Stimulated activated CD8-positive, alpha-beta memory T cell treated with anti-CD3 and anti-CD28 coated beads, Interleukin-2, amount 100 ng/mL, for 1 hour (primary cell): Measurements from ENCODE around the gene GALNT2.
A peak's percentile ranks its signal among the peaks of the same experiment; 100 is the strongest.

Experiments
- DNase-seq, 2 donors: peaks; one replicate each; pipeline ENCODE4 v3.0.0-alpha.2; 2020; ENCODE audit warnings: low read depth in 2 of 2

GALNT2 gene

DNA sequence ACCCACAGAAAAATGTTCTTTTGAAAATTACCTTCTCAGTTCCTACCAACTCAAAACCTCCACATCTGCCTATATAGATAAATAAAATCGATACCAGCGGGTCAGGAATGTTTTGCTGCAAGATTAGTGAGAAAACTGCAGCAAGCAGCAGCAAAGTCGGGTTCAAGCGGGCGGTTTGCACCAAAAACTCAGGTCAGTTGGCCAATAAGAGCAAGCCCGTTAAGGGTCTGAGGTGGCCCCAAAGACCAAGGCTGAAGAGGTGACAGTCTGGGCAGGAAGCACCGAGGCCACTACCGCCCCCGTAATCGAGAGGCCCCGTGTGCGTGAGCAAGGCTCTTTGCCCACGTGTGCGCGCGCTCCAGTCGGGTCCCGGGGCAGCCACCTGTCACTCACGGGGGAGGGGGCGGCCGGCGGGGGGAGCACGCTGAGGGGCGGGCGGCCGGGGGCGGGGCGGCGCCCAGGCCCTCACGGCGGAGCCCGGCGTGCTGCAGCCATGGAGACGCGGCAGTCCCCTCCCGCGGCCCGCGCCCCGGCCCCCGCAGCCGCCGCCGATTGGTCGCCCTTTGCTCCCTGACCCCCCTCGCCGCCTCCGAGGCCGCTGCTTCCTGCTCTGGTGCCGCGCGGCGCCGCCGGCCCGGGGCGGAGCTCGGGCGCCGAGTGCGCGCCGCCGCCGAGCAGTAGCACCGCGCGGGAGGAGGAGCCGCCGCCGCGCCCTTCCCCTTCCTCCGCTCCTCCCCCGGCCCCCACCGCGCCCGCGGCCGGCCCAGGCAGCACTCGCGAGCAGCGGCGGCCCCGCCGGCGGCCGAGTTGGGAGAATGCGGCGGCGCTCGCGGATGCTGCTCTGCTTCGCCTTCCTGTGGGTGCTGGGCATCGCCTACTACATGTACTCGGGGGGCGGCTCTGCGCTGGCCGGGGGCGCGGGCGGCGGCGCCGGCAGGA, at the start of gene GALNT2:
Gene GALNT2, plus strand, starts transcription at position 773 of the 939 bp plus-strand sequence. Its CDS starts 43 bp downstream, at position 816.
- DNase-seq = peak; percentile 74 to 80

DNA sequence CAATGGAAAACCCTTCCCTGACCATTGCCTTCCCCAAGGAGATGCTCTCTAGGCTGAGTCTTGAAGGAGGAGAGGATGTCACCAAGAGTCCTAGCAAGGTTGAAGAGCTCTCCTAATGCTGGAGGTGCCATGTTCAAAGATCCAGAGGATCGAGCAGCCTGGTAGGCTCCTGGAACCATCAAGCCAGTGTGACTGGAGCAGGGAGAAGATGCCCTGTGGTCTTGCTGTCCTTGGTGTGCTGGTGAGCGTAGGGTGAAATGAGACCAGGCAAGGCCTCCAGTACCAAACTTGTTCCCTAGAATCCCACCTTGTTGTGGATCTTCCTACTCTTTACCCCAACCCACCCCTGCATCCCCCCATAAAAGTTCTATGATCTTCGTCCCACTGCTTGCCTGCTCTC, 46.6 kb upstream of the GALNT2 start:
- no peak for DNase-seq

DNA sequence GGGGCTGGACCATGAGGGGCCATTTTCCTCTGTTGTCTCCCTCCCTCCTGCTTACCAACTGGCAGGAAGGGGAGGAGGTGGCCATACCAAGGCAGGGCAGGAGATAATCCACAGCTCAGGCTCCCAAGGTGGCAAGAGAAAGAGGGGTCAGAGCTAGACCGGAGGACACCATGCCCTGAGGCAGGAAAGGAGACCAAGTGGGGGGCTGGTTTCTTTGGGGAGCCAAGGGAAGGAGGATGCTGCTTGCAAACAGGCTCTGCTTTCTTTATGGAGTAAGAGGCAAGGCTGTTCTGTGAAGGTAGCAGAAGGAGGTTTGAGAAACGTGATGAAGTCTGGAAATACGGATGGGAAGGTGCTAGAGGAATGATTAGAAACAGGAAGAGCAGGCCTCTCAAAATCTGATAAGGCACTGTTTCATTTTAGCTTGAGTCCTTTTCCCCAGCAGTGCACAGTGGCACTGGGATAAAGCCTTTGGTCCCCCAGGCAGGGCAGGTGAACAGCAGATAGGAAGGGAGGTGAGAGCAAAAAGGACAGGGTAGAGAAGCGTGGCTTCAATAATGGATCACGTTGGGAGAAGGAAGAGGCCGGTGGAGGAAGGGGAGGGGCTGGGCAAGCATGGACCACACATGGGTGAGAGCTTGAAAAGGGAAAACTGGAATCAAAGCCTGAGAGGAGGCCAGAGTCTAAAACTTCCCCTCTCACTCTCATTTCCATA, 44.2 kb upstream of the GALNT2 start:
- DNase-seq = no peak

DNA sequence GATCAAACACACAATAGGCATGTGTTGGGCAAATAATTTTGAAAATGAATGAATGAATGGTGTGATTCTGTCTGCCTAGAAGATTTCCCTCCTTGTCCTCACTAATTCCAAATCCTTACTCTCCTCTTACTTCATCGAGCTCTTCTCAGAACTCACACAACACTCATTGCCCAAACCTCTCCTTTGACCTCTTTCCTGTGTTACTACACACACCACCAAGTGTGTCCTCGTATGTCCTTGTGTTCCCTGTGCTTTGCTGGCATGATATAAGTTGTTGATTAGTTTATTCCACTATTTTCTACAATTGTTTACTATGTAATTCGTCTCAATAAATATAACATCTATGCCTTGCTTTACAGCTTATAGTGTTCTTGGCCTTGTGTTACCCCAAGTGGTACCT, 41.4 kb upstream of the GALNT2 start:
- DNase-seq = no peak

DNA sequence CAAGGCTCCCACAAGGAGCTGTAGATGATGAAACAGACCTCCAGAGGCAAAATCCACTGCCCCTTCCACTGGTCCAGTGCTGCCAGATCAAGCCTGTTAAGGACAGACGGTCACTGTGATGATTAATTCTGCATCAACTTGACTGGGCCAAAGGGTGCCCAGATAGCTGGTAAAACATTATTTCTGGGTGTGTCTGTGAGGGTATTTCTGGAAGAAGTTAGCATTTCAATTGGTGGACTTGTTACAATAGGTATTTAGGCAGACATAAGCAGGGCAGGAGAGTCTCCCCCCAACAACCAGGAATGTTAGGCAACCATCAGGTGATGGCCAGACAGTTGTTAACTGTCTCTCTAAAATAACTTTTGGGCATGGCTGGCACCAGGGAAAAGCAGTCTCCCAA, 40.9 kb upstream of the GALNT2 start:
- DNase-seq = no peak

DNA sequence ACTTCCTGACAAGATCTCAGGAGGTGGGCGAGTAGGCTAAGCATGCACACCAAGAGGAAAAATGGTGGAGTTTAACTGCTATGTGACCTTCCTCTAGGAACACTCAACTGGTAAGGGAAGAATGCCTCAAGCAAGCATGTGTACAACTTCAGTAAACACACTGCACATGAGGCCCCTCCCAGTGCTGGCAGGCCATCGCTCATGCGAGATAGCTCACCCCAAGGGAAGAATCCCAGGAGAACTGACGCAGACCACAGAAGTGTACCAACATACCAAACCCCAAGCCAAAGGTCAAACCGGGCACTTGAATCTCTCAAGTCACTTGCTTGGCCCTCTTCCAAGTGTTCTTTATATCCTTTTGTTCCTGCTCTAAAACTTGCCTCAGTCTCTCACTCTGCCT, 40.5 kb upstream of the GALNT2 start:
- DNase-seq = no peak

DNA sequence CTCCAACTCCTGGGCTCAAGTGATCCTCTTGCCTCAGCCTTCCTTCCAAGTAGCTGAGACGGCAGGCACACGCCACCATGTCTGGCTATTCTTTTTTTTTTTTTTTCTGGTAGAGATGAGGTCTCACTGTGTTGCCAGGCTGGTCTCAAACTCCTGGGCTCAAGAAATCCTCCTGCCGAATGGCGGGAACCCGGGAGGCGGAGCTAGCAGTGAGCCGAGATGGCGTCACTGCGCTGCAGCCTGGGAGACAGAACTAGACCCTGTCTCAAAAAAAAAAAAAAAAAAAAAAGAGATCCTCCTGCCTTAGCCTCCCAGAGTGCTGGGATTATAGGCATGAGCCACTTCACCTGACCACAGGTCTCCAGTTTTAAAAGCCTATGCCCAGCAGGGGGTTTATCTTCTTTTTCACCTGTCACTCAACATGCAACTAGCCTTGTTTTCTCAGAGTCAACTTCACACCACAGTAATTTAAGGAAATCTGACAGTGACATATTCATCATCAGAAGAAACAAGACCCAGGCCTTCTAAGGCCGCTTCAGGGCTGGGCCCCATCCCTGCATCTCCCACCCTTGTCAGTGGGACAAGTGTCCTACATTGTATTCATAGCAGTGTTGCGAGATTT, 38.3 kb upstream of the GALNT2 start:
- no peak for DNase-seq

DNA sequence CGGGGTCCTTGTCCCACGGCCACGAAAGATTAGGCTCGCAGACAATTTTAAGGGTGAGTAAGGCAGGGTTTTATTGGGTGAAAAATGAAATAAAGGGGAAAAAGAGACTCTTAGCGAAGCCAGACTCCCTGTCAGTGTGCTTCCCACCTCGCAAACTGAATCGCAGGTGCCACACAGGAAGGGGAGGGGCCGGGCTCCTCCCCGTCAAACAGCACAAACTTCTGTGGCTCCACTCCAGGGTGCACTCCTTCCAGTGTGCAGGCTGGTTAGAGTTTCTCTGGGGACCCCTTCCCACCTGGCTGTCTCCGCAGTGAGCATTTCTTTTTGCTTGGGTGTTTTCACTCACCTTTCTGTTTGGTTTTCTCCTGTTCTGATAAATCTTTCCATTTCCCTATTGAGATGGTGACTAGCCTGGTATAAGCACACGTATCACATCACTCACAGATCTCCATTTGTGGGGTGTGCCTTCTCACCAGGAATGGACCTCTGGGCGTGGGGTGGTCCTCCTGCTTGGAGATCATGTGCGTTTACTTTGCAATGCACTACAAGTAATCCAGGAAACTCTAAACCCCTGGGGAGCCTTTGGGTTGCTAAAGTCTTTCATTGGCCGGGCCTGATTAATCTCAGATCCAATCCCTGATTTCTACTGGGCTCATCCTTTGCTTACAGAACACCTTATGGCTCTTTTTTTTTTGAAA, 37.6 kb upstream of the GALNT2 start:
- no peak for DNase-seq

DNA sequence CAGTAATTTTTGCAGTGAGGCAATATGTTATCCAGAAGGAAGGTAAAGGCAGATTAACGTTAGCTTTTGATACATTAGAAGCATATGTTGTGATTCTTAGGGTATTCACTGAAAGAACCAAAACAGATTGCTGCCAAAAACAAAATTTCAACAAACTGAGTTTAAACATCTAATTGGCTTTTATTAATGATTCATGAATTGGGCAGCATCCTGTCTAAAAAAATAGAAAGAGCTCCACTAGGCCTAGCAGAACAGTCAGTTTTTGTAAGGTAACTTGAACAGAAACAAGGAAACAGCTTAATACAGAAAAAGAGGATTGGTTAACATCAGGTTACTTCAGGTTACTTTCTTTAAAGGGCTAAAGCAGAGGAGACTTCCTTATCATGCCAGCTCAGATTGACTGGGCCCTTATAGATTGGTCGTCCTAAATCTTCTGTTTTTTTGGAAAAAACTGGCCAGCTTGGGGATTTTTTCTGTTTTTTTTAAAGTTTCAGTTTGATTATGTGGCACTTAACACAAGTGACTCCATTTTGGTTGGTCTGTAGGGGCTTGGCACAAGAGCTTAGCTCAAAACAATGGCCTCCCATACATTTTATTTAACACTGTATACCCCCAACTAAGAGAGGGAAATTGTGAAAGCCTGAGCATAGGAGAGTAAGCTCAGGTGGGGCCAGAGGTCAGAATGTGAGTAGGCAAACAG, 36.8 kb upstream of the GALNT2 start:
- DNase-seq = no peak

DNA sequence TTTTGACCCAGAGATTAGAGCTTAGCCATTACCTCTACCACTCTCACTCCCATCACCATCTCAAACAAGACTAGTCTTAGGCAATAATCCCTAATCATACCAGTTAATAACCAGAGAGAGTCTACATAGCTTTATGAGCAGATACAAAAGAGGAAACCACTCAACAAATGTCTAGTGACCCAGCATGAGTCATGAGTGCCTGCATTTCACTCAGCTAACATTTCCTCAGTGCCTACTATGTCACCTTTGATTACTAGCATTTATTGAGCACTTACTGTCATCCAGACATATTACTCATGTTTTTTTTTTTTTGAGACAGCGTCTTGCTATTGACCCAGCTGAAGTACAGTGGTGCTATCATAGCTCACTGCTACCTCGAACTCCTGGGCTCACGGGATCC, 35.9 kb upstream of the GALNT2 start:
- no peak for DNase-seq

DNA sequence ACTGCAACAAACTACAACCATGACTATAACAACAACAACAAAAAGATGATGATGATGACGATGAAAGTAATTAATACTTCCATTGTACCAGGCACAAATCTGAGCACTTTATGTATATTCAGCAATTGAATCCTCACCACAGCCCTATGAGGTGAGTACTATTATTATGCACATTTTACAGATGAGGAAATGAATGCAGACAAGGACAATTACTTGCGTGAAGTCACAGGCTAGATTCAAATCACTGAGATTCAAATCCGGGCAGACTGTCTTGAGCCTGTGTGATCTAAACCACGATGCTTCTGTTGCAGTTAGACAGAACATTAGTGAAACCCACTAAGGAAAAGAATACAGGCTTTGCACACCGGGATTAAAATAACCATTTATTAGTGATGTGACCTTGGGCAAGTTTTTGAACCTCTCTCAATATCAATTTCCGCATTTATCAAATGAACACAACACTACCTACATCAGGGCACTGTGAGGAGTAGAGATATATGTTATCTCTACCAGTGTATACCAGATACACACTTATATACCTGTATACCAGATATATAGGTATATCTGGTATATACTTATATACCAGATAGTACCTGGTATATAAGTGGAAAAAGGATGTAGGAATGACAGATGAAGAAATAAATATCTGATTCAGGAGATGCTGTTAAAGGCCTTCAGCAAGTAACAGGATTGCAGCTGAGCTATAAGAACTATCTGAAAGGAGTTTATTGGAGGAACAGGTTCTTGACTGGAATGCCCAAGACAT, 34.3 kb upstream of the GALNT2 start:
- no peak for DNase-seq

DNA sequence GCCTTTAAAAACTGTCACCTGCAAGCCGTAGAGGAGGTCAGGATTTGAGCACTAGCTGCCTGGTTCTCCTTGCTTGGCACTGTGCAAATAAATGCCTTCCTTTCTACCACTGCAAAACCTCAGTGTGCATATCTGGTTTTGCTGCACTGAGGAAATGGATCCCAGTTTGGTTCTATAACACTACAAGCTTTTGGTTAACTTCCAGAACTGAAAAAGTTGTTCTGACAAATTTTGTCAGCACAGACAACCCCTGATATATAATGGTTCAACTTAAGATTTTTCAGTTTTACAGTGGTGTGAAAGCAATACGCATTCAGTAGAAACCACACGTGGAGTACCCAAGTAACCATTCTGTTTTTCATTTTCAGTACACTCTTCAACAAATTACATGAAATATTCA, 29.8 kb upstream of the GALNT2 start:
- no peak for DNase-seq

DNA sequence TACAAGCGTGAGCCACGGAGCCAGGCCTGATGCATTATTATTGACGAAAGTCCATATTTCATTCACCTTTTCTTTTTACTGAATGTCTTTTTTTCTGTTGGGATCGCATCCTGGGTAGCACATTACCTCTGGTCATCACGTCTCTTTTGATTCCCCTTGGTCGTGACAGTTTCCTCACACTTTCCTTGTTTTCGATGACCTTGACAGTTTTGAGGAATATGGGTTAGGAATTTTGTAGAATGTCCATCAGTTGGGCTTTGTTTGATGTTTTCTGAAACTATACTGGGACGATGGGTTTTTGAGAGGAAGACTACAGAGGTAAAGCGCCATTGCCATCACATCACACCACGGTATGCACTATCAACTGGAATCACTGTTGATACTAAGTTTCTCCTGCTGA, 26.6 kb upstream of the GALNT2 start:
- DNase-seq = no peak

DNA sequence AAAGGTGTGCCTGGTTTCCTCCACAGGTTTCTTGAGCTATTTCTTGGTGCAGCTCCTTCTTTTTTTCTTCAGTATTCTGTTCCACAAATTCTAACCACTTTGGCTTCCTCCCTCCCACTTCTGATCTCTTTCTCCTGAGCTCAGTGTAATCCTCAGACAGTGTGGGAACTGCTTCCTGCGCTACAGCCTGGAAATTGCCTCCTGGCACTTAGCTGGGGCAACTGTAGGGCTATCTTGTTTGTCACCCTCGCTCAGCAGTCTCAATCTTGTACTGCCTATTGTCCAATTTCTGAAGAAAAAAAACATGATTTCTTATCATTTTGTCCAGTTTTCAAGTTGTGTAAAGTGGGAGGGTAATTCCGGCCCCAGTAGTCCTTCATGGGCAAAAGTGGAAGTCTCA, 24.0 kb upstream of the GALNT2 start:
- no peak for DNase-seq

DNA sequence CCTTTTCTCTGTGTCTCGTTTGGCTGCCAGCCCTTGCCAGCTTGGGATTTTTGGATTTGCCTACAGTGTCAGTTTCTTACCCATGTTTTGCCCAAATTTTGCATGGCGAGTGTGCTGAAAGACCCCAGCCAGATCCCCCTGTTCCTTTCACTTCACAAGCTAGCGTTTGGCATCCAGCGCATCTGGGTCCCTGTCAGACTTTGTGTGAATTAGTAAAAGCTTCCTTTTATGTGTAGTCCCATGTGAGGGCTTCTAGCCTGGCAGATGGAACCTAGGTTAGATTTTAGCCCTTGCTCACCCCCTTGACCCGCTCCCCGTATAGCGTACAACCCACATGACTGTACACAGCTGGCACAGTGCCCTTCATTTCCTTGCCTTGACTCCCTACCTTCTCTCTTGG, 22.3 kb upstream of the GALNT2 start:
- DNase-seq = no peak

DNA sequence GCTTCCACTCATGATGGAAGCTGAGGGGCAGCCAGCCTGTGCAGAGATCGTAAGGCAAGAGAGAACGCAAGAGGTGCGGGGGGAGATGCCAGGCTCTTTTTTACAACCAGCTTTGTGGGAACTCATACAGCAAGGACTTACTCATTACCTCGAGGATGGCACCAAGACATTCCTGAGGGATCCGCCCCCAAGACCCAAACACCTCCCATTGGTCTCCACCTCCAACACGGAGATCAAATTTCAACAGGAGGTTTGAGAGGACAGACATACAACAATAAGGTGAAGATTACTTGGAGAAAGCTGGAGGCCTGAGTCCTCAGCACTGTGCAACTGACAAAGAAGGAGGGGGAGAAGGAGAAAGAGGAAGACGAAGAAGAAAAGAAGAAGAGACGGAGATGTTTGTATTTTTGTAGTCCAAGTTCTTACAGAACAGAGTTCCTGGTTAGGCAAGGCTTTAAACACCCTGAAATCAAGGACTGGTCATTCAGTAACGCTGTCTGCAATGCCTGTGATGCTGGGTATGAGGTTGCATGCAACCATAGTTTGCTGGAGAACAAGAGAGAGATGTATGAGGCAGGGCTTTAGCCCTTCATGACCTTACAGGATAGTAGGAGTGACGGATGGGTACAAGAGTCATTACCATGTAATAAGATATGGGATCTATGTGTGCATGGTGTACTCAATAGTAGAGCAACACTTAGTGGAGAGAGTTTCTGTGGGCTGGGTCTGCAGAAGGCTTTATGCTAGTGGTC, 19.7 kb upstream of the GALNT2 start:
- DNase-seq = no peak

DNA sequence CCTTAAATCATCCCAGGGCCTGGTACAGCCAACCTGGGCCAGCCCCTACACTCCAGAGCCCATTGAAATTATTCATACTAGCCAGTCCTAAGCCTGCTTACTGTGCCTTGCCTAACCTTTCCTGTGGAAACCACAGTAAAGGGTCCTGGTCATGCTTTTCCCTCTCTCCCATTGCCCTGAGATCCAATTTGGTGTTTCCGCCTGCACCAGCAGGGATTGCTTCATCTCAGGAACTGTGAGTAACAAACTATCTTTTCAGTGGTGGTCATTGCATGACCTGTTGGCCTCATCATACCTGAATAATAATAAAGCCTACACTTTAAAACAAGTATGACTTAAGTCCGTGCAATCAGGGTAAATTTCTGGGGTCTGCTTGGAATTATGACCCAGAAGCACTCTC, 18.7 kb upstream of the GALNT2 start:
- DNase-seq = no peak

DNA sequence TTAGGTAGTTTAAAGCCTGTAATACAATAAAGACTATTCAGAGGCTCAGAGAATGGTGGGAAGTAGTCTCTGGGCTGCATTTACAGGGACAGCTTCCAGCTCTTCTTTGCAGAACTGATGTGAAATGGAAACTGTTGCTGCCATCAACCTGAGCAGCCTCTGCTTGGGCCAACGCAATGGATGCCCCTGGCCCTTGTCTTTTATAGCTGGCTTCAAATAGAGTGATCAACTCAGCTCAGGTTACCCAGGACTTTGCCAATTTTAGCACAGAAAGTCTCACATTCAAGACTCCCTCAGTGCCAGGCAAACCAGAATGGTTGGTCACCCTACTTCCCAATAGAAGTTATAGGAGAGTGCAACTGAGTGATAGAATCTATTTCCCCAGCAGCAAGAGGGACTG, 18.1 kb upstream of the GALNT2 start:
- no peak for DNase-seq

DNA sequence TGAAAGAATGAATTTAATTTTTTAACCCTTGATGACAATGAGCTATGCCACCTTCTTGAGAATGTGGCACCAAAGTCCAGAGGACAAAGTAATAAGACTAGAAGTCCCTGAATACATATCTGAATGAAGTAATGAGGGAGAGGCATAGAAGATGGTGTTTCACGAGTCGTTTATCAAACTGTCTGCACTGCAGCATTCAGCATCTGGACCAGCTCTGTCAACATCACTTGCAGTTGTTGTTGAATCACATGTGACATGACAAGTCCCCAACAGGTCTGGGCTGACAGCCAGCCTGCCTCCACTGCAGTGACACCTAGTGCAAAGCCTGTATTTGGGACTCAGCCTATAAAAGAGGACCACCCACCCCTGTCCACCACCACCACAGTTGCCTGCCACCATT, 17.3 kb upstream of the GALNT2 start:
- no peak for DNase-seq
